Superior temporal gyrus (tissue), 1 donor: ENCODE results near the gene MRPL14.
A peak's percentile ranks its signal among the peaks of the same experiment; 100 is the strongest.
"Not testable (repeated sequence)": the region's sequence is repeated elsewhere in the genome, so short reads cannot be mapped to it uniquely, and the experiment has no call there.

Experiments used
- DNase-seq: peaks from one replicate; pipeline ENCODE4 v3.0.0-alpha.2; 2016; ENCODE audit errors: extremely low spot score

Gene MRPL14

GRCh38 chr6:44101832-44102231, 25.4 kb downstream of the MRPL14 start:
- DNase-seq: no peak

- DNase-seq: no peak
These were observed 27.1 kb downstream of the MRPL14 start for GRCh38 chr6:44100088-44100550.

DNA sequence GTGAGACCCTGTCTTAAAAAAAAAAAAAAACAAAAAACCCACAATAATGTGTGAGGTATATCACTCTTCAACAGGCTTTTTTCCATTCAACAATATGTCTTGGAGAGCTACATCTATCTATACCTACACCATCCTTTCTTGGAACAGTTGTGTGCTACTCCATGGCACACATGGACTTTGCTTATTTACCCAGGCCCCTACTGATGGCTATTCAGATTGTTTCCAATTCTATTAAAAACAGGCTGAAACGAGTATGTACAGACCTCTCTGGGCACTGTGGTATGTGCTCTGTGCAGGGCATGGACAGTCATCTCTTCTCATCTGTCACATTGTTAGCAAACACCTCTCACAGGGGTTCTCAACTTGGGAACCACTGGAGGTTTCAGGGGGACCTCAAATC, 28.1 kb downstream of the MRPL14 start:
- DNase-seq: no peak

DNA sequence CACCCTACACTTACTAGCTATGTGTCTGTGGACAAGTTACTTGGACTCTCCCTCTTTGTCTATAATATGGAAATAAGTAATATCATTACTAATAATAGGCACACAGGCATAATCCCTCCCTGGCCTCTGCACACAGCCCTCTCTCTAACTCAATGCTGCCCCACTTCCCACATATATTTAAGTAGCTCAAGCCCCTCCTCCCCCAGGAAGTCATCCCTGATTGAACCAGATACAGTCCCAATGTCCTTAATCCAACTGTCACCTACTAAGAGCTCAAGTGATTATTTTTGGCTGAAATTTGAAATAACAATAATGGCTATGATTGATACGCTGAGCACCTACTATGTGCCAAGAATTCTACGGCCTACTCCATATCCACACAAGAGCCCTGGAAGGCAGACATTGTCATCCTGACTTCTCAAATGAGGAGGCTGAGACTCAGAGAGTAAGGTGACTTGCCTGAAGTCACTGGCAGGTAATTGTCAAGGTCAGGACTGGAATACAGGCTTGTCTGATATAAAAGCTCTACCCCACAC, 29.4 kb downstream of the MRPL14 start:
- no peak for DNase-seq

DNA sequence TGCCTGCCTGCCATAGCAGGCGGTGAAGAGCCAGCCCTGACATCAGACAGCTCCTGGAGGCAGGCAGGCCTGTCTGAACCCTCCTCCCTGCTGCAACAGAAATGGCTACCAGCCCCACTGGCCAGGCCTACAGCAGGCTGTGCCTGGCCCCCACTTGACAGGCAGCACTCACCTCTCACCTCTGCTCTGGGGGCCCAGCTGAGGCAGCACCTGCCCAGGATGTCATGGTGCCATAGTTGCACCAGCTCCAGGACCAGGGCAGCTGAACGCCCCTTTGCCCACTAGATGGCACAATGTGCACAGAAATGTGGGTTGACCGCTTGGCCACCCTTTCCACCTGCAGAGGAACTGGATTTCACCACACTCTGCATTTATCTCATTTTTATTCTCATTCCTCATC, 30.6 kb downstream of the MRPL14 start:
- DNase-seq: peak; percentile 89

- not testable (repeated sequence) for DNase-seq
These were observed 32.0 kb downstream of the MRPL14 start for GRCh38 chr6:44095243-44095623.

DNA sequence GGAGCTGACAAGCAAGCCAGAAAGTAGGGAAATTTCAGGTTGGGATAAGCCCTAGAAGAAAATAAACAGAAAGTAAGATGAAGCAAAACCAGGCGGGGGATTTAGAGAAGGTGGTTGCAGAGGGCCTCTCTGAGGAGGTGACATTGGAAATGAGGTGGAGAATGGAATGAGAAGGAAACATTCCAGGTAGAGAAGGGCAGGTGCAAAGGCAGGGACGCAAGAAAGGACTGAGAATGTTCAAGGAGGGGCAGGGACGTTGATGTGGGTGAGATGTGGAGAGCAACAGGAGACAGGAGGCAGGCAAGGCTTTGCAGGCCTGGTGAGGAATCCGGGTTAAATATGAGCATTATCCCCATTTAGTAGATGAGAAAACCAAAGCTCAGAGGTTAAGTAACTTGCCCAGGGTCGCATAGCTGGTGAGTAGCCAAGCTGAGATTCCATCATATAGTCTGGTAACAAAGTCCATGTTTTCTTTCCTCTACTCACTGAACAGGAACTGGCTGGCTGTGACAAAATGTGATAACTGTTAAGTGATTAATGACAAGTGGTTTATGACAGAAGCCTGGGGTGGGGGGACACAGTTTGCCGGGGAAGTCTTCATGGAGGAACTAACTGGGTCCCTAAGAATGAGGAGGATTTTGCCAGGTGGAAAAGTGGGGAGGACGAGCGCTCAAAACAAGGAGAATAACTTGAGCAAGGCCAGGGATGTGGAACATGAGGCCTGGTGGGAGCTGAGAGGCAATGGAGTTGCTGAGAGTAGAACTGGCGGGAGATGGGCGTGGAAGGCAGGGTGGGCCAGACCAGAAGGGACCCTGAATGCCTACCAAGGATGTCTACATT, 32.6 kb downstream of the MRPL14 start:
- no peak for DNase-seq

DNA sequence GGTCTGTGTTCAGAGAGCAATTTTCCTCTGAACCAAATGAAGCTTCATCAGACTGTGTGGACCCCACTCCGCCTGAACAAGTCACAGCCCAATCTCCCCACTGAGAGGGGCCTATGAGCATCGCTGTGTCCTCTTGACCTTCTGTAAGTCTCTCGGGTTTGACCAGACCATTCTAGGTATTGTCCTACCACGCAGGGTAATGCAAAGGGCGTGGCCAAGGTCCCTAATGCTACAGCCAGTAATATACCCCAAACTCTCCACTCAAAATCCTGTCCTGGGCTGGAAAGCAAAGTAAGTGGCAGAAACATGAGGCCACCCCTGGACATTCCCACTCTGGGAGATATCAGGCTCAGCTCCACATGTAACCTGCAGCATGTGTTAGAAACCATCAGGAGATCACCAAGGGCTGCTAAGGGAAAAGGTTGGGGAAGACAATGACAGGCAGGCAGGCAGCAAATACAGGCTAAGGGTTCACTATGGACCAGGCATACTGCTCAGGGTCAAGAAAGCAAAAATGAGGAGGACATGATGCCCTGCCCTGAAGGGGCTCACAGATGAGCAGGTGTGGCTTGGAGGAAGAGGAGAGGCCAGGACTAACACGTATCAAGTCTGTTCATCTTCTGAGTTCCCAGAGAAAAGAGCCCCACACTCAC, 33.4 kb downstream of the MRPL14 start:
- no peak for DNase-seq

DNA sequence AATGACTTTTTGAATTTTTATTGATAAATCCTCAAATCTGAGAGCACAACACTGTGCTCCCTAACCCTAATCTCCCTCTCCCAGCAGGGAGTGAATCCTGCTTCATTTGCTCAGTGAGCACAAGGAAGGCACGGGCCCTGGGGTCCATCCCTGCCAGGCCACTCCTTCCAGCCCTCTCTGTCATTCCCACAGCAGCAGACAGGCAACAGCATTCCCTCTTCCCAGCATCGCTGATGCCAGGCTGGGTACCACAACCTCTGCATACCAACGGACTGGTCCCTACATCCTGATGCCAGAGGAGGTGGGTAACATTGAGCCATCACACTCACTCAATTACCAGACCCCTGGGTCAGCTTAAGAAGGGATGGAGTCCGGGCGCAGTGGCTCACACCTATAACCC, 34.2 kb downstream of the MRPL14 start:
- DNase-seq: no peak

GRCh38 chr6:44091981-44092884, 35.0 kb downstream of the MRPL14 start:
- no peak for DNase-seq

- DNase-seq: not testable (repeated sequence)
These were observed 35.9 kb downstream of the MRPL14 start for GRCh38 chr6:44091356-44091755.

DNA sequence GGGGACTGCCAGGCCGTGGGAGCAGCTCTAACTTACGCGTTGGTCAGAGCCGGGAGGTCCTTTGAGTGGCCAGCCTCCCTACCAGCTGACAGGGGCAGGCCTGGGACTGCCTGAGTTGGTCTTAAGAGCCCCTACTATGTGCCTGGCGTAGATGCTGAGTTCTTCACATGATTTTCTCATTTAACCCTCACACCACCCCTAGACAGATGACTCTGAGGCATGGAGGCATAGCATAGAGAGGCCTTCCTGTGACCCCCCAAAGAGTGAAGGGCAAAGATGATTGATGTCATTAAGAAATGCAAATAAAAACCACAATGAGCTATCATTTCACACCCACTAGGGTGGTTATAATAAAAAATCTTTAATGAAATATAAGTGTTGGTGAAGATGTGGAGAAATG, 36.8 kb downstream of the MRPL14 start:
- DNase-seq: no peak

GRCh38 chr6:44088827-44089590, 38.2 kb downstream of the MRPL14 start:
- no peak for DNase-seq

DNA sequence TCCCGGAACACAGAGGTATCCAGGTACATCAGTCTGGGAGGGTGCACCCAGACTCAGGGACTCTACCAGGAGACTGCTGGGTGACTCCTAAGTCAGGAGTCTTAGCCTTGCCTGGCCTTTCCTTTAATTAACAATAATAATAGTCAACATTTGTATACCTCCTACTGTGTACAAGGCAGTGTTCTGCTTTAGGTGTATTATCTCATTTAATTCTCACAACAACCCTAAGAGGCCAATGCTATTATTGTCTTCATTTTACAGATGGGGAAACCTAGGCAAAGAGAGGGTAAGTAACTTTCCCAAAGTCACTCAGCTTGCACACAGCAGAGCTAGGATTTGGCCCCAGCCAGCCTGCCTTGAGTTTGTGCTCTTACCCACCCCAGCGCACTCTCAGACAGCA, 39.6 kb downstream of the MRPL14 start:
- no peak for DNase-seq

- DNase-seq: no peak
These were observed 40.2 kb downstream of the MRPL14 start for GRCh38 chr6:44086931-44087574.

- DNase-seq: no peak
These were observed 42.0 kb downstream of the MRPL14 start for GRCh38 chr6:44085219-44085618.

DNA sequence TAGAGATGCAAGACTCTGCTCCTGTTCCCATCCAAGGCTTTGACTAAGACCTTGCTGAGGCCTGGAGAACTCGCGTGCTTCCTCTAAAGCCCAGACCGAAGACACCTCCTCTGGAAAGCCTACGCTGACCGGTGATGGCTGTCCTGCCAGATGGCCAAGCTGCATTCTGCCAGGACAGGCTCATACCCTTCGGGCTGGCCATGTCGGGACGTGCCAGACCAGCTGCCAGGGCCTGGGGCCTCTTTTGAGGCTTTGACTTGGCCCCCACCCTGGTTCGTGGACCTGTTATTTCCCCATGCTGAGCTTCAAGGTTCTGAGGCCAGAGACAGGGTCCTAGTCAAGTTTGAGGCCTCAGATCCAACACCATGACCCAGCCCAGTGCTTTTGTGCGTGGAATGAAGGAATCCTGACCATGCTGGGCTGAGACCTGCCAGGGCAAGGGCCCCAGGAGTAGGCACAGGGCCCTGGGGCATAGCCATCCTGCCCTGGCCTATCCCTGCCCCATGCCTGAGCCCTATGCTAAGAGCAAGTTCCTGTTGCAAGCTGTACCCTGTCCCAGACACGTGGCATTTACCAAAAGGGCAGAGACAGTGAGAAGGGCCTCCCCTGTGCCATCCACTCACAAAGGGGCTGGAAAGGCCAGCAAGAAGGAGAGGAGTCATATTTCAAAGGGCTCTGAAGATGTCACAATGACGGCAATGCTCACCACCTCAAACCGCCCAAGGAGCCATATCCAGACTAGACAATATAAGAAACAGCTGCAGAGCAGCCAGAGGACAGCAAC, 42.8 kb downstream of the MRPL14 start:
- no peak for DNase-seq

- DNase-seq: no peak
These were observed 44.4 kb downstream of the MRPL14 start for GRCh38 chr6:44082872-44083321.

GRCh38 chr6:44081753-44082152, 45.5 kb downstream of the MRPL14 start:
- no peak for DNase-seq
